ENCODE results near the gene MRPS18C. TPM values are rescaled to one million over a fixed set of nuclear protein-coding genes. Genes with fewer than 3 reads are reported as not detected.

Gene MRPS18C
- polyA plus RNA-seq, 3 donors: 13.6 to 70.5 (median 42.4) TPM

DNA sequence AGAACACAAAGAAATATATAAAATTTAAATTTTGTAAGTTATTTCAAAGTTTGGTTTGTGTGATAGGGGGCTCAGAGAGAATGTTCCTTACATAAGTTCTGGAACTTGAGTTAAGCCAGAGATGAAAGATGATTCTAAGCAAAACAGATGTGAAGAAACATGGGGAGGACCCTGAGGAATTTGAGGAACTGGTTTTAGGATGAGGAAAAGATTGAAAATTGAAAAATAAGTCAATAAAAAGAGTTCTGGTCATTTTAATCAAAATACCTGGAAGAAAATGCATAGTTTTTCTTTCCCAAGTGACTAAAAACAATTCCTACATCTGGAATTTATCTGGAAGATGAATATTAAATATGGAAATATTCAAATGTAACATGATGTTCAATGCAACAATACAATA lies 37.6 kb upstream of the MRPS18C start:
- intact Hi-C loops (cut with micrococcal nuclease): no loop called here
- TF ChIP-seq, protein P1, sequence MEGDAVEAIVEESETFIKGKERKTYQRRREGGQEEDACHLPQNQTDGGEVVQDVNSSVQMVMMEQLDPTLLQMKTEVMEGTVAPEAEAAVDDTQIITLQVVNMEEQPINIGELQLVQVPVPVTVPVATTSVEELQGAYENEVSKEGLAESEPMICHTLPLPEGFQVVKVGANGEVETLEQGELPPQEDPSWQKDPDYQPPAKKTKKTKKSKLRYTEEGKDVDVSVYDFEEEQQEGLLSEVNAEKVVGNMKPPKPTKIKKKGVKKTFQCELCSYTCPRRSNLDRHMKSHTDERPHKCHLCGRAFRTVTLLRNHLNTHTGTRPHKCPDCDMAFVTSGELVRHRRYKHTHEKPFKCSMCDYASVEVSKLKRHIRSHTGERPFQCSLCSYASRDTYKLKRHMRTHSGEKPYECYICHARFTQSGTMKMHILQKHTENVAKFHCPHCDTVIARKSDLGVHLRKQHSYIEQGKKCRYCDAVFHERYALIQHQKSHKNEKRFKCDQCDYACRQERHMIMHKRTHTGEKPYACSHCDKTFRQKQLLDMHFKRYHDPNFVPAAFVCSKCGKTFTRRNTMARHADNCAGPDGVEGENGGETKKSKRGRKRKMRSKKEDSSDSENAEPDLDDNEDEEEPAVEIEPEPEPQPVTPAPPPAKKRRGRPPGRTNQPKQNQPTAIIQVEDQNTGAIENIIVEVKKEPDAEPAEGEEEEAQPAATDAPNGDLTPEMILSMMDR (IDR thresholded peaks at IDR 0.05): no peak
- no peaks in the 10 kb centered on the region for H3K27me3 Mint-ChIP-seq (ENCODE audit: low read depth in 3 of 3)

DNA sequence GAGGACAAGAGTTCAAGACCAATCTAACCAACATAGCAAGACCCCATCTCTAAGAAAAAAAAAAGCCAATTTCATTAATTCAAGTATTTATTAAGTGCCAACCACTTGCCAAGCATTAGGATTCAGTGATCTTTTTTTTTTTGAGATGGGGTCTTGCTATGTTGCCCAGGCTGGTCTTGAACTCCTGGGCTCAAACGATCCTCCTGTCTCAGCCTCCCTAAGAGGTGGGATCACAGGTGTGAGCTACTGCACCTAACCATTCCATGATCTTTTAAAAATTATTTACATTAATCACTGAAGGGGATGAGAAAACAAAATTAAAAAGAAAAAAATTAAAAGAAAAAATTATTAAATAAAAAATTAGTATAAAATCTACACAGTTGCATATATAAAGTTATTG lies 24.7 kb upstream of the MRPS18C start:
- Mint-ChIP-seq H3K27me3 (ENCODE audit: low read depth in 3 of 3) (no peaks in the 10 kb centered on the region), H3K9me3 (peaks cover 0 to 4% (median 0%) of the 10 kb centered on the region in 7 donors), H3K4me3 (no peak overlapping the region), H3K36me3 (peaks cover 45 to 62% of the 10 kb centered on the region in 2 donors), H3K4me1 (no peaks in the 10 kb centered on the region), H3K27ac (no peak overlapping the region)
- Histone ChIP-seq H3K27ac (ENCODE audit: low read depth in 1 of 2, low read length in 2 of 2) (no peak overlapping the region), H4K20me1 (ENCODE audit: insufficient read depth, low read length) (no peaks in the 10 kb centered on the region), H3K4me3 (replicated peaks in 1 of 3; ENCODE audit: low read depth in 2 of 3, low read length in 3 of 3) (no peak overlapping the region), H3K27me3 (ENCODE audit: control insufficient read depth in 2 of 2, insufficient read depth in 2 of 2, low read length in 2 of 2) (no peaks in the 10 kb centered on the region), H2AFZ (ENCODE audit: insufficient read depth, low read depth, low read length, poor library complexity, severe bottlenecking) (no peak overlapping the region), H3K4me2 (replicated peaks; ENCODE audit: extremely low read depth, low read length, poor library complexity, severe bottlenecking) (no peak overlapping the region), H3K79me2 (ENCODE audit: insufficient read depth, low read length) (no peaks in the 10 kb centered on the region), H3K36me3 (replicated peaks in 1 of 2; ENCODE audit: control insufficient read depth in 1 of 2, insufficient read depth in 2 of 2, low read length in 2 of 2) (peaks cover 48 to 68% of the 10 kb centered on the region in 2 donors), H3K9ac (ENCODE audit: insufficient read depth, low read length, poor library complexity, severe bottlenecking) (no peak overlapping the region), H3K9me3 (replicated peaks in 1 of 2; ENCODE audit: control insufficient read depth in 1 of 2, insufficient read depth in 1 of 2, low read length in 2 of 2) (no peaks in the 10 kb centered on the region), H3K4me1 (ENCODE audit: control insufficient read depth in 1 of 2, insufficient read depth in 2 of 2, low read length in 2 of 2) (no peaks in the 10 kb centered on the region)
- WGBS (ENCODE audit: insufficient coverage): no CpG with 5 or more reads among the region's 1 CpG
- DNase-seq: no peak
- TF ChIP-seq, protein P1 (IDR thresholded peaks at IDR 0.05): no peak
- intact Hi-C loops (cut with micrococcal nuclease): no loop called here

More for the DNA sequence above, 37.6 kb upstream of the MRPS18C start:
- H3K36me3 Mint-ChIP-seq: peaks cover 54 to 72% of the 10 kb centered on the region in 2 donors
- no peaks in the 10 kb centered on the region for H3K4me1 ChIP-seq (ENCODE audit: control insufficient read depth in 1 of 2, insufficient read depth in 2 of 2, low read length in 2 of 2)
- no peak overlapping the region for H3K4me2 ChIP-seq (replicated peaks; ENCODE audit: extremely low read depth, low read length, poor library complexity, severe bottlenecking)
- H3K79me2 ChIP-seq (ENCODE audit: insufficient read depth, low read length): no peaks in the 10 kb centered on the region
- H3K36me3 ChIP-seq (replicated peaks in 1 of 2; ENCODE audit: control insufficient read depth in 1 of 2, insufficient read depth in 2 of 2, low read length in 2 of 2): peaks cover 70 to 91% of the 10 kb centered on the region in 2 donors
- H3K4me1 Mint-ChIP-seq: no peaks in the 10 kb centered on the region
- no peak for DNase-seq
- no peak overlapping the region for H3K4me3 Mint-ChIP-seq
- H3K27ac ChIP-seq (ENCODE audit: low read depth in 1 of 2, low read length in 2 of 2): no peak overlapping the region
- H3K9me3 ChIP-seq (replicated peaks in 1 of 2; ENCODE audit: control insufficient read depth in 1 of 2, insufficient read depth in 1 of 2, low read length in 2 of 2): no peaks in the 10 kb centered on the region
- H3K9me3 Mint-ChIP-seq: no peaks in the 10 kb centered on the region
- H3K9ac ChIP-seq (ENCODE audit: insufficient read depth, low read length, poor library complexity, severe bottlenecking): no peak overlapping the region
- H3K4me3 ChIP-seq (replicated peaks in 1 of 3; ENCODE audit: low read depth in 2 of 3, low read length in 3 of 3): no peak overlapping the region
- no peak overlapping the region for H2AFZ ChIP-seq (ENCODE audit: insufficient read depth, low read depth, low read length, poor library complexity, severe bottlenecking)
- H3K27me3 ChIP-seq (ENCODE audit: control insufficient read depth in 2 of 2, insufficient read depth in 2 of 2, low read length in 2 of 2): no peaks in the 10 kb centered on the region
- no peaks in the 10 kb centered on the region for H4K20me1 ChIP-seq (ENCODE audit: insufficient read depth, low read length)
- H3K27ac Mint-ChIP-seq: no peak overlapping the region

Measured in CD14-positive monocyte (primary cell).